H9 (cell line): ENCODE measurements around the gene MBTD1. TPM values are rescaled to one million over a fixed set of nuclear protein-coding genes. Genes with fewer than 3 reads are reported as not detected.

Experiments used
- DNase-seq: peaks from one replicate; pipeline ENCODE4 v3.0.0-alpha.2; 2017
- H2AFZ ChIP-seq: one replicate; pipeline ENCODE4 v1.6.1; 2013; ENCODE audit warnings: mild to moderate bottlenecking, low read length, control low read depth, moderate library complexity
- H2AK5ac ChIP-seq: 2 replicates; pipeline ENCODE4 v1.6.1; 2013; ENCODE audit warnings: low read length, control low read depth, mixed read lengths; ENCODE audit not compliant: insufficient read length
- H2BK120ac ChIP-seq: one replicate; pipeline ENCODE4 v1.6.1; 2013; ENCODE audit warnings: low read depth, mild to moderate bottlenecking, low read length, control low read depth, inconsistent platforms; ENCODE audit not compliant: poor library complexity, severe bottlenecking
- H2BK12ac ChIP-seq: 2 replicates; pipeline ENCODE4 v1.6.1; 2013; ENCODE audit warnings: low read length, control low read depth, mixed read lengths, low read depth; ENCODE audit not compliant: insufficient read length
- H2BK15ac ChIP-seq: 2 replicates; pipeline ENCODE4 v1.6.1; 2013; ENCODE audit warnings: low read depth, low read length, control low read depth
- H2BK20ac ChIP-seq: one replicate; pipeline ENCODE4 v1.6.1; 2013; ENCODE audit warnings: low read depth, mild to moderate bottlenecking, low read length, control low read depth, inconsistent platforms; ENCODE audit not compliant: poor library complexity, severe bottlenecking
- H2BK5ac ChIP-seq: 2 replicates; pipeline ENCODE4 v1.6.1; 2013; ENCODE audit warnings: low read length, control low read depth, mixed read lengths; ENCODE audit not compliant: insufficient read length
- H3K14ac ChIP-seq: 2 replicates; pipeline ENCODE4 v1.6.1; 2013; ENCODE audit warnings: low read length, control low read depth; ENCODE audit not compliant: insufficient read depth
- H3K18ac ChIP-seq: 2 replicates; pipeline ENCODE4 v1.6.1; 2013; ENCODE audit warnings: low read depth, mild to moderate bottlenecking, mixed read lengths, low read length, control low read depth; ENCODE audit not compliant: insufficient read length
- H3K23ac ChIP-seq: 2 replicates; pipeline ENCODE4 v1.6.1; 2013; ENCODE audit warnings: low read length, control low read depth, mixed read lengths, low read depth; ENCODE audit not compliant: insufficient read length
- H3K23me2 ChIP-seq: 2 replicates; pipeline ENCODE4 v1.6.1; 2013; ENCODE audit warnings: low read depth, mild to moderate bottlenecking, mixed read lengths, low read length, control low read depth; ENCODE audit not compliant: insufficient read length, poor library complexity, severe bottlenecking
- H3K27ac ChIP-seq: 2 replicates; pipeline ENCODE4 v1.5.1; 2013; ENCODE audit warnings: low read length, control low read depth, mixed read lengths, low read depth; ENCODE audit not compliant: insufficient read length
- H3K27me3 ChIP-seq: 2 replicates; pipeline ENCODE4 v1.6.1; 2013; ENCODE audit warnings: low read length, control low read depth, inconsistent platforms; ENCODE audit not compliant: insufficient read depth
- H3K4ac ChIP-seq: 2 replicates; pipeline ENCODE4 v1.6.1; 2013; ENCODE audit warnings: low read depth, mild to moderate bottlenecking, control low read depth, inconsistent platforms, low read length, moderate library complexity
- H3K4me1 ChIP-seq: 2 replicates; pipeline ENCODE4 v1.6.1; 2013; ENCODE audit warnings: low read length, control low read depth, inconsistent platforms; ENCODE audit not compliant: insufficient read depth
- H3K4me2 ChIP-seq: 2 replicates; pipeline ENCODE4 v1.6.1; 2013; ENCODE audit warnings: low read length, control low read depth, mixed read lengths; ENCODE audit not compliant: insufficient read length, insufficient read depth
- H3K56ac ChIP-seq: 2 replicates; pipeline ENCODE4 v1.6.1; 2013; ENCODE audit warnings: low read depth, mild to moderate bottlenecking, mixed read lengths, low read length, control low read depth; ENCODE audit not compliant: insufficient read length
- H3K79me1 ChIP-seq: 2 replicates; pipeline ENCODE4 v1.6.1; 2013; ENCODE audit warnings: low read depth, mild to moderate bottlenecking, moderate library complexity, low read length, control low read depth, inconsistent platforms; ENCODE audit not compliant: insufficient read depth, poor library complexity, severe bottlenecking
- H3K79me2 ChIP-seq: 2 replicates; pipeline ENCODE4 v1.6.1; 2013; ENCODE audit warnings: low read length, control low read depth, inconsistent platforms; ENCODE audit not compliant: insufficient read depth
- H3K9ac ChIP-seq: 2 replicates; pipeline ENCODE4 v1.6.1; 2013; ENCODE audit warnings: low read length, control low read depth, mixed read lengths; ENCODE audit not compliant: insufficient read length; ENCODE audit errors: extremely low read depth
- H3K9me3 ChIP-seq: one replicate; pipeline ENCODE4 v1.6.1; 2013; ENCODE audit warnings: low read depth, low read length, inconsistent platforms; ENCODE audit not compliant: control insufficient read depth
- H3T11ph ChIP-seq: one replicate; pipeline ENCODE4 v1.6.1; 2013; ENCODE audit warnings: mild to moderate bottlenecking, low read length, control low read depth, inconsistent platforms
- H4K20me1 ChIP-seq: one replicate; pipeline ENCODE4 v1.6.1; 2013; ENCODE audit not compliant: control insufficient read depth, insufficient read length, insufficient read depth
- H4K5ac ChIP-seq: 2 replicates; pipeline ENCODE4 v1.6.1; 2013; ENCODE audit warnings: low read depth, mild to moderate bottlenecking, mixed read lengths, low read length, control low read depth; ENCODE audit not compliant: insufficient read length
- H4K8ac ChIP-seq: replicated peaks from 2 replicates; pipeline ENCODE4 v1.6.1; 2013; ENCODE audit warnings: low read length, control low read depth, mixed read lengths, low read depth; ENCODE audit not compliant: insufficient read length
- H4K91ac ChIP-seq: 2 replicates; pipeline ENCODE4 v1.6.1; 2013; ENCODE audit warnings: low read depth, mild to moderate bottlenecking, moderate library complexity, mixed read lengths, low read length, control low read depth; ENCODE audit not compliant: insufficient read length
- H3K27ac Mint-ChIP-seq, 3 experiments: 2 replicates in 2 of 3; 3 replicates in 1 of 3; pipeline ENCODE4 v1.8.0; 2020 to 2021; ENCODE audit warnings: mixed read lengths in 3 of 3, mild to moderate bottlenecking in 1 of 3, moderate library complexity in 1 of 3
- H3K27me3 Mint-ChIP-seq: 2 replicates; pipeline ENCODE4 v1.8.0; 2021; ENCODE audit warnings: low read depth, mild to moderate bottlenecking, moderate library complexity, mixed read lengths
- H3K36me3 Mint-ChIP-seq, 3 experiments: 2 replicates in 2 of 3; 3 replicates in 1 of 3; pipeline ENCODE4 v1.8.0; 2020 to 2021; ENCODE audit warnings: low read depth in 3 of 3, mixed read lengths in 3 of 3; ENCODE audit not compliant: insufficient read depth in 1 of 3
- H3K4me1 Mint-ChIP-seq, 2 experiments: 2 replicates each; pipeline ENCODE4 v1.8.0; 2020; ENCODE audit warnings: mixed read lengths in 2 of 2
- H3K4me3 Mint-ChIP-seq, 2 experiments: 2 replicates in 1 of 2; 3 replicates in 1 of 2; pipeline ENCODE4 v1.8.0; 2020 to 2021; ENCODE audit warnings: mild to moderate bottlenecking in 2 of 2, mixed read lengths in 2 of 2, moderate library complexity in 1 of 2
- H3K9me3 Mint-ChIP-seq, 2 experiments: 2 replicates in 1 of 2; 3 replicates in 1 of 2; pipeline ENCODE4 v1.8.0; 2020; ENCODE audit warnings: mild to moderate bottlenecking in 2 of 2, mixed read lengths in 2 of 2, moderate library complexity in 1 of 2
- CTCF ChIP-seq: fragments of 200-600 bp; sonication (generic); conservative IDR thresholded peaks from 3 replicates; pipeline ENCODE4 v1.8.0; 2021; ENCODE audit warnings: antibody characterized with exemption, mild to moderate bottlenecking
- WGBS: extraction: QIAGEN DNeasy Blood & Tissue Kit; methylation state at CpG from one replicate; pipeline ENCODE4 v1.1.7; 2013; ENCODE audit warnings: missing lambda C conversion rate, low lambda C conversion rate, mixed read lengths; ENCODE audit not compliant: insufficient read length; ENCODE audit errors: extremely low coverage; 5-methylcytosine and 5-hydroxymethylcytosine counted together
- total RNA-seq: library from RNA; stranded (reverse); gene quantifications from 2 replicates; pipeline ENCODE4 v1.2.1, GENCODE V29; 2021

Gene MBTD1
- total RNA-seq, 1 experiment from 2014 or later, result 49.6 TPM

- no peak overlapping the region for H3K14ac ChIP-seq
- Mint-ChIP-seq H3K4me1 (peaks cover 12 to 19% of the 10 kb centered on the region in 2 experiments), H3K9me3 (peaks cover 2 to 7% of the 10 kb centered on the region in 2 experiments; a peak in 2 of 5 replicates)
Measured at GRCh38 chr17:51255673-51256072, 4.2 kb downstream of the MBTD1 start.

More at GRCh38 chr17:51255673-51256072, 4.2 kb downstream of the MBTD1 start:
- no peak overlapping the region for H4K8ac ChIP-seq
- H3K23me2 ChIP-seq, result peaks cover 8% of the 10 kb centered on the region
- TF ChIP-seq CTCF, result no peak
- no peak for DNase-seq
- H3K27me3 ChIP-seq, result no peaks in the 10 kb centered on the region
- no peak overlapping the region for H3K4me3 Mint-ChIP-seq
- no peak overlapping the region for H3K27ac ChIP-seq
- WGBS, result no CpG with 5 or more reads among the region's 6 CpGs
- H4K20me1 ChIP-seq, result no peaks in the 10 kb centered on the region
- no peak overlapping the region for H2BK15ac ChIP-seq
- no peak overlapping the region for H3K56ac ChIP-seq
- no peak overlapping the region for H3K27ac Mint-ChIP-seq
- H3K9ac ChIP-seq, result no peak overlapping the region
- no peak overlapping the region for H2BK5ac ChIP-seq
- H2BK120ac ChIP-seq, result no peak overlapping the region
- H2AK5ac ChIP-seq, result no peak overlapping the region
- H3K4me2 ChIP-seq, result no peak overlapping the region
- H3K79me2 ChIP-seq, result peaks cover 25% of the 10 kb centered on the region
- peaks cover 1% of the 10 kb centered on the region; the same call in 1 of the 2 replicates for H3K27me3 Mint-ChIP-seq
- peaks cover 39 to 76% (median 64%) of the 10 kb centered on the region in 3 experiments for H3K36me3 Mint-ChIP-seq
- H3K23ac ChIP-seq, result no peak overlapping the region
- H3K18ac ChIP-seq, result no peak overlapping the region
- no peak overlapping the region for H3T11ph ChIP-seq
- H3K4me1 ChIP-seq, result peaks cover 4% of the 10 kb centered on the region; the same call in 1 of the 2 replicates
- H2BK12ac ChIP-seq, result no peak overlapping the region
- H3K4ac ChIP-seq, result no peak overlapping the region
- no peak overlapping the region for H4K5ac ChIP-seq
- H3K79me1 ChIP-seq, result peaks cover 4% of the 10 kb centered on the region
- H4K91ac ChIP-seq, result no peak overlapping the region
- H2AFZ ChIP-seq, result no peak overlapping the region
- H2BK20ac ChIP-seq, result no peak overlapping the region
- H3K9me3 ChIP-seq, result no peaks in the 10 kb centered on the region
